Erythroblast (primary cell): ENCODE measurements around the gene TNP1.

Source experiments
- GATA1 ChIP-seq: IDR thresholded peaks from 2 replicates; pipeline ENCODE4 v1.6.1; 2011; ENCODE audit warnings: low read depth, mild to moderate bottlenecking, control low read depth, low read length, moderate library complexity
- POLR2A ChIP-seq: IDR thresholded peaks from 2 replicates; pipeline ENCODE4 v1.6.1; 2011; ENCODE audit warnings: mild to moderate bottlenecking, low read length

DNA sequence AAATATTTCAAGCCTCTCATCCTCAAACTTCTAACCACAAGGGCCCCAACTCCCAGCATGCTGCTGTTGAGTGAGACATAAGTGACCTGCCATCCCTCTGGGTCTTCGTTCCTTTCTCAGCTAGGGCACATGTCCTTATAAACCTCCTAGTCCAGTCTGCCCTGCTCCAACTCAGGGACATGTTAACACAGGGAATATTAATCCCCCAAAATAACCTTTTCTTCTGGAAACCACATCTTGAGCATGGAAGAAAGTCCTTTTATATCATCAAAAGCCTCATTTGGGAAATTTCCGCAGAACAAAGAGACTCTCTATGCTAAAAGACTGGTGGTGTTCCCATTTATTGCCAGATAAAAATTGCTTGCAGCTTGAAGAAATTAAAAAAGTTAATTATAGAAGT is 14.4 kb downstream of the TNP1 start:
- no peak for TF ChIP-seq POLR2A
- TF ChIP-seq GATA1, result no peak
